ENCODE data around the gene SPAG5.
"Not testable (repeated sequence)": the region's sequence is repeated elsewhere in the genome, so short reads cannot be mapped to it uniquely, and the experiment has no call there.

The SPAG5 gene

GRCh38 chr17:28610376-28610775, 11.6 kb upstream of the SPAG5 start:
- no peaks in the 10 kb centered on the region for H3K9me3 ChIP-seq (ENCODE audit: control insufficient read depth, low read length)
- H3K36me3 ChIP-seq (ENCODE audit: control insufficient read depth, insufficient read depth, low read length): peaks cover 19% of the 10 kb centered on the region
- no peak overlapping the region for H3K4me3 ChIP-seq (ENCODE audit: insufficient read depth, low read depth, low read length, poor library complexity, severe bottlenecking)
- no peaks in the 10 kb centered on the region for H3K27me3 ChIP-seq (replicated peaks; ENCODE audit: control insufficient read depth, insufficient read depth, low read length, poor library complexity, severe bottlenecking)
- H3K4me1 ChIP-seq (ENCODE audit: control insufficient read depth, insufficient read depth, low read length, poor library complexity, severe bottlenecking): no peaks in the 10 kb centered on the region
- H3K27ac ChIP-seq (ENCODE audit: insufficient read depth, low read length, poor library complexity, severe bottlenecking): no peak overlapping the region
- DNase-seq: no peak

GRCh38 chr17:28604031-28604430, 5.2 kb upstream of the SPAG5 start:
- not testable (repeated sequence) for DNase-seq; H3K36me3 ChIP-seq (ENCODE audit: control insufficient read depth, insufficient read depth, low read length); H3K4me1 ChIP-seq (ENCODE audit: control insufficient read depth, insufficient read depth, low read length, poor library complexity, severe bottlenecking); H3K27me3 ChIP-seq (replicated peaks; ENCODE audit: control insufficient read depth, insufficient read depth, low read length, poor library complexity, severe bottlenecking); H3K4me3 ChIP-seq (ENCODE audit: insufficient read depth, low read depth, low read length, poor library complexity, severe bottlenecking); H3K9me3 ChIP-seq (ENCODE audit: control insufficient read depth, low read length); H3K27ac ChIP-seq (ENCODE audit: insufficient read depth, low read length, poor library complexity, severe bottlenecking)

- no peaks in the 10 kb centered on the region for H3K36me3 ChIP-seq (ENCODE audit: control insufficient read depth, insufficient read depth, low read length)
- DNase-seq: peak; percentile 31 to 52 (median 33)
- H3K4me3 ChIP-seq (ENCODE audit: insufficient read depth, low read depth, low read length, poor library complexity, severe bottlenecking): peak overlapping the region; percentile 67
- H3K27ac ChIP-seq (ENCODE audit: insufficient read depth, low read length, poor library complexity, severe bottlenecking): peak overlapping the region; percentile 95
- H3K27me3 ChIP-seq (replicated peaks; ENCODE audit: control insufficient read depth, insufficient read depth, low read length, poor library complexity, severe bottlenecking): no peaks in the 10 kb centered on the region
- peaks cover 15% of the 10 kb centered on the region for H3K4me1 ChIP-seq (ENCODE audit: control insufficient read depth, insufficient read depth, low read length, poor library complexity, severe bottlenecking)
- no peaks in the 10 kb centered on the region for H3K9me3 ChIP-seq (ENCODE audit: control insufficient read depth, low read length)
These were observed 723 bp upstream of the SPAG5 start for GRCh38 chr17:28599311-28600184.

GRCh38 chr17:28598389-28598788, 436 bp downstream of the SPAG5 start:
- no peaks in the 10 kb centered on the region for H3K27me3 ChIP-seq (replicated peaks; ENCODE audit: control insufficient read depth, insufficient read depth, low read length, poor library complexity, severe bottlenecking)
- peak overlapping the region; percentile 67 for H3K4me3 ChIP-seq (ENCODE audit: insufficient read depth, low read depth, low read length, poor library complexity, severe bottlenecking)
- peaks cover 15% of the 10 kb centered on the region for H3K4me1 ChIP-seq (ENCODE audit: control insufficient read depth, insufficient read depth, low read length, poor library complexity, severe bottlenecking)
- H3K36me3 ChIP-seq (ENCODE audit: control insufficient read depth, insufficient read depth, low read length): no peaks in the 10 kb centered on the region
- H3K9me3 ChIP-seq (ENCODE audit: control insufficient read depth, low read length): no peaks in the 10 kb centered on the region
- H3K27ac ChIP-seq (ENCODE audit: insufficient read depth, low read length, poor library complexity, severe bottlenecking): peak overlapping the region; percentile 95
- no peak for DNase-seq

DNA sequence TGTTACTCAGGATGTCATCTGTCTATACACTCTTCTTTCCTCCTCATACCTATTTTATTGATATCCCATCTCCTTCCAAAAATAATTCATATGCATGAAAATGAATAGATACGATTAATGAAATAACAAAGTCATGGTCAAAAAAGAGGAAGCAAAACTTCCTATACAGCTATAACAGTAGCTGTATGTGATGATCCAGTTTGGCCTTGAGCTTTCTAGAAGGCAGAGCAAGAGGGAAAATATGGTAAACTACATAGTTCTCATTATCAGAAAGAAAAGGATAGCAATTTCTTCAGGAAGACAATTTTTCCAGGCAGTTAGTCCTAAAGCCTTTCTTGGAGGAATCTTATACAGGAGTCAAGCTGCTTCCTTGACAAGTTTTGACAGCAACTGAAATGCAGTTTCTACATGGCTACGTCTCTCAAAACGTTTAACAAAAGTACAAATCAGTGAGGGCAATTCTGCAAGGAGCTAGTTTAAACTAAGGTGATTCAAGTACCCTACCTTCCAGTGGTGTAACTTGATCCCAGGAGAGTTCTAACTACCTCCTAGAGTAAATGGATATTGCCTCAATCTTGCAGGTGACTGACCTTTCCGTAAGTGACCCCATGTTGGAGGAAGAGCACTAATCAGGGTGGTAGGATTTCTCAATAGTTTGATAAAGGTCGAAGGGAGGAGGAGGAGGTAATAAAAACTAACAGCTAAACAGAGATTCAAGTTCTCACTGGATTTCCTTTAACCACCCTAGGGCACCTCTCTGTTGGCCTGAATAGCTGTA, 1.0 kb downstream of the SPAG5 start:
- Histone ChIP-seq H3K4me1 (ENCODE audit: control insufficient read depth, insufficient read depth, low read length, poor library complexity, severe bottlenecking) (peaks cover 15% of the 10 kb centered on the region), H3K4me3 (ENCODE audit: insufficient read depth, low read depth, low read length, poor library complexity, severe bottlenecking) (peak overlapping the region; percentile 67), H3K27ac (ENCODE audit: insufficient read depth, low read length, poor library complexity, severe bottlenecking) (peak overlapping the region; percentile 95), H3K9me3 (ENCODE audit: control insufficient read depth, low read length) (no peaks in the 10 kb centered on the region), H3K27me3 (replicated peaks; ENCODE audit: control insufficient read depth, insufficient read depth, low read length, poor library complexity, severe bottlenecking) (no peaks in the 10 kb centered on the region), H3K36me3 (ENCODE audit: control insufficient read depth, insufficient read depth, low read length) (no peaks in the 10 kb centered on the region)
- no peak for DNase-seq

DNA sequence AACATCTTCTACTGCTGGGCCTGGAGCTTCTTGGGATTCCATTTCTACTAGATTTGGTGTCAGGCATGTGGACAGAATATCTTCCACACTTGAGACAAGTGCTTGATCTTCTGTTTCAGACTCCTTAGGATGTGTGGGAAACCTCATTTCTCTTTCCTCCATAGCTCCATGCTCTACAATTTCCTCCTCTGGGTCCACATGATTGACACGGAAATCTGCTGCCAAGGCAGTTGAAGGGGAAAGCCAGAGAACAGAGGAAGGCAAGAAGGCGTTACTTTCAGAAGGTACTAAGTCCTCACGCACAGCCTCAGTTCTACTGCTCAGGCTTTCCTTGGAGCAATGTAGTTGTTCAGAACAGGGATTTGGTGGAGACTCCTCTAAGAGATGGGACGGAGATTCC, 6.6 kb downstream of the SPAG5 start:
- Histone ChIP-seq H3K9me3 (ENCODE audit: control insufficient read depth, low read length) (no peaks in the 10 kb centered on the region), H3K27me3 (replicated peaks; ENCODE audit: control insufficient read depth, insufficient read depth, low read length, poor library complexity, severe bottlenecking) (no peaks in the 10 kb centered on the region), H3K4me1 (ENCODE audit: control insufficient read depth, insufficient read depth, low read length, poor library complexity, severe bottlenecking) (no peaks in the 10 kb centered on the region), H3K36me3 (ENCODE audit: control insufficient read depth, insufficient read depth, low read length) (no peaks in the 10 kb centered on the region), H3K4me3 (ENCODE audit: insufficient read depth, low read depth, low read length, poor library complexity, severe bottlenecking) (no peak overlapping the region), H3K27ac (ENCODE audit: insufficient read depth, low read length, poor library complexity, severe bottlenecking) (no peak overlapping the region)
- DNase-seq: no peak

- H3K4me3 ChIP-seq (ENCODE audit: insufficient read depth, low read depth, low read length, poor library complexity, severe bottlenecking): no peak overlapping the region
- H3K9me3 ChIP-seq (ENCODE audit: control insufficient read depth, low read length): no peaks in the 10 kb centered on the region
- peaks cover 6% of the 10 kb centered on the region for H3K36me3 ChIP-seq (ENCODE audit: control insufficient read depth, insufficient read depth, low read length)
- H3K27me3 ChIP-seq (replicated peaks; ENCODE audit: control insufficient read depth, insufficient read depth, low read length, poor library complexity, severe bottlenecking): no peaks in the 10 kb centered on the region
- no peaks in the 10 kb centered on the region for H3K4me1 ChIP-seq (ENCODE audit: control insufficient read depth, insufficient read depth, low read length, poor library complexity, severe bottlenecking)
- H3K27ac ChIP-seq (ENCODE audit: insufficient read depth, low read length, poor library complexity, severe bottlenecking): no peak overlapping the region
- no peak for DNase-seq
These were observed 13.0 kb downstream of the SPAG5 start for GRCh38 chr17:28585851-28586250.

GRCh38 chr17:28584434-28584833, 14.4 kb downstream of the SPAG5 start:
- no peak overlapping the region for H3K4me3 ChIP-seq (ENCODE audit: insufficient read depth, low read depth, low read length, poor library complexity, severe bottlenecking)
- no peaks in the 10 kb centered on the region for H3K9me3 ChIP-seq (ENCODE audit: control insufficient read depth, low read length)
- H3K27me3 ChIP-seq (replicated peaks; ENCODE audit: control insufficient read depth, insufficient read depth, low read length, poor library complexity, severe bottlenecking): no peaks in the 10 kb centered on the region
- H3K4me1 ChIP-seq (ENCODE audit: control insufficient read depth, insufficient read depth, low read length, poor library complexity, severe bottlenecking): no peaks in the 10 kb centered on the region
- DNase-seq: no peak
- H3K27ac ChIP-seq (ENCODE audit: insufficient read depth, low read length, poor library complexity, severe bottlenecking): no peak overlapping the region
- peaks cover 6% of the 10 kb centered on the region for H3K36me3 ChIP-seq (ENCODE audit: control insufficient read depth, insufficient read depth, low read length)

DNA sequence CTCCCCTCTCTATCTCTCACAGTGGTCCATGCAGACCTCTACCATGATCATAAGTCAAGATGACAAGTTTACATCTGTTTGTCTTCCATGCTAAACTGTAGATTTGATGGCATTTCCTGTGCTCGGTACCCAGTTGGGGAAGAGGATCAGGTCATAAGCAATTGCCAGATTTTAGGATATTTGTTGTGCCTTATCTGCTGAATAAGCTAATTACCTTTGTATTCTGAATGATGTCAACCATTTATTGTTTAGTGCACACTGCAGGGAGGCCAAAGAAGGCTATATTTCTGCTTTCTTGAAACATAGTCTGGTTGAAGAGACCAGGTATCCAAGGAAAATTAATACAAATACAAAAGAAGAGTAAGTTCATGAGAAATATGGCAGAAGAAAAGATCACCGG, 16.3 kb downstream of the SPAG5 start:
- DNase-seq: no peak
- Histone ChIP-seq H3K27ac (ENCODE audit: insufficient read depth, low read length, poor library complexity, severe bottlenecking) (no peak overlapping the region), H3K4me3 (ENCODE audit: insufficient read depth, low read depth, low read length, poor library complexity, severe bottlenecking) (no peak overlapping the region), H3K4me1 (ENCODE audit: control insufficient read depth, insufficient read depth, low read length, poor library complexity, severe bottlenecking) (no peaks in the 10 kb centered on the region), H3K27me3 (replicated peaks; ENCODE audit: control insufficient read depth, insufficient read depth, low read length, poor library complexity, severe bottlenecking) (no peaks in the 10 kb centered on the region), H3K9me3 (ENCODE audit: control insufficient read depth, low read length) (no peaks in the 10 kb centered on the region), H3K36me3 (ENCODE audit: control insufficient read depth, insufficient read depth, low read length) (peaks cover 6% of the 10 kb centered on the region)

DNA sequence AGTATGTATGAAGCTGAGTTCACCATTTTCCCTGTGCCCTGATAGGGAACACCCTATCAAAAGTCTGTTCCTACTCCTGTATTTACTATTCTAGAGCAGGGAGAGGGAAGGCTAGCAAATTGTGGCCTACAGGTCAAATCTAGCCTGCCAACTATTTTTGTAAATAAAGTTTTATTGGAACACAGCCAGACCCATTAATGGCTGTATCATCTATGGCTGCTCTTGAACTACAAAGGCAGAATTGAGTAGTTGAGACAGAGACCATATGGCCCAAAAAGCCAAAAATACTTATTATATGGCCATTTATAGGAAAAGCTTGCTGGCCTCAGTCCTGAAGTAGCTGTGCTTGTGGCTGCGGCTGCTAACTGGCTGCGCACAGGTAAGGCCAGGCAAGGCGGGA, 17.9 kb downstream of the SPAG5 start:
- Histone ChIP-seq H3K36me3 (ENCODE audit: control insufficient read depth, insufficient read depth, low read length) (peaks cover 6% of the 10 kb centered on the region), H3K27ac (ENCODE audit: insufficient read depth, low read length, poor library complexity, severe bottlenecking) (no peak overlapping the region), H3K27me3 (replicated peaks; ENCODE audit: control insufficient read depth, insufficient read depth, low read length, poor library complexity, severe bottlenecking) (no peaks in the 10 kb centered on the region), H3K9me3 (ENCODE audit: control insufficient read depth, low read length) (no peaks in the 10 kb centered on the region), H3K4me1 (ENCODE audit: control insufficient read depth, insufficient read depth, low read length, poor library complexity, severe bottlenecking) (peaks cover 3% of the 10 kb centered on the region), H3K4me3 (ENCODE audit: insufficient read depth, low read depth, low read length, poor library complexity, severe bottlenecking) (no peak overlapping the region)
- DNase-seq: no peak

All from effector memory CD4-positive, alpha-beta T cell (primary cell).